Activated T-helper 1 cell treated with anti-CD3 and anti-CD28 coated beads, Interleukin-2, amount 50 U/mL, for 16 hours (primary cell): ENCODE data around the gene MICA.
"Not testable (repeated sequence)": the region's sequence is repeated elsewhere in the genome, so short reads cannot be mapped to it uniquely, and the experiment has no call there.

Experiments
- DNase-seq, 2 donors: peaks; one replicate each; pipeline ENCODE4 v3.0.0-alpha.2; 2020; ENCODE audit warnings: low read depth in 1 of 2, low spot score in 1 of 2

The MICA gene

DNA sequence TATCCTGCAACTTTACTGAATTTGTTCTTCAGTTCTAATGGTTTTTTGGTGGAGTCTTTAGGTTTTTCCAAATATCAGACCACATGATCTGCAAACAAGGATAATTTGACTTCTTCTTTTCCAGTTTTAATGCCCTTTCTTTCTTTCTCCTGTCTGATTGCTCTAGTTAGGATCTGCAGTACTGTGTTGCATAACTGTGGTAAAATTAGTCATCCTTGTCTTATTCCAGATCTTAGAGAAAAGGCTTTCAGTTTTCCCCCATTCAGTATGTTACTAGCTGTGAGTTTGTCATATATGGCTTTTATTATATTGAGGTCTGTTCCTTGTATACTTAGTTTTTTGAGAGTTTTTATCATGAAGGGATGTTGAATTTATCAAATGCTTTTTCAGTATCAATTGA, 4.3 kb downstream of the MICA start:
- no peak for DNase-seq

DNA sequence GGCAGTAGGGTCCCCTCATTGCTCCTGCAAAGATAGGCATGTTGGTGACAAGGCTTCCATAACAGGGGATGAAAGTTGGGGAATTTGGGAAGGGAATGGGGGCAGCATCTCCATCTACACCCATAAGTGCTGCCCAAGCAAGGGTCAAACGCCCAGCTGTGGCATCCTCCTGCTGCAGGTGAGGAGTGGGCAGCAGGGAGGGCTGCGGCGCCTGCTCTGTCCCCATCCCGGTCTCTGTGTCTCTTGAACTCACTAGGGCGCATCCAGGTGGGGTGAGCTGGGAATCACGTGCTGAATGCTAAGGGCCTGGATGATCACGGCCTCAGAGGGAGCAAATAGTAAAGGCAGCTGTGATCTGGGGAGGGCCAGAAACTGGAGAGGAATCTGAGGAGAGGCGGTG, 9.1 kb downstream of the MICA start:
- no peak for DNase-seq

DNA sequence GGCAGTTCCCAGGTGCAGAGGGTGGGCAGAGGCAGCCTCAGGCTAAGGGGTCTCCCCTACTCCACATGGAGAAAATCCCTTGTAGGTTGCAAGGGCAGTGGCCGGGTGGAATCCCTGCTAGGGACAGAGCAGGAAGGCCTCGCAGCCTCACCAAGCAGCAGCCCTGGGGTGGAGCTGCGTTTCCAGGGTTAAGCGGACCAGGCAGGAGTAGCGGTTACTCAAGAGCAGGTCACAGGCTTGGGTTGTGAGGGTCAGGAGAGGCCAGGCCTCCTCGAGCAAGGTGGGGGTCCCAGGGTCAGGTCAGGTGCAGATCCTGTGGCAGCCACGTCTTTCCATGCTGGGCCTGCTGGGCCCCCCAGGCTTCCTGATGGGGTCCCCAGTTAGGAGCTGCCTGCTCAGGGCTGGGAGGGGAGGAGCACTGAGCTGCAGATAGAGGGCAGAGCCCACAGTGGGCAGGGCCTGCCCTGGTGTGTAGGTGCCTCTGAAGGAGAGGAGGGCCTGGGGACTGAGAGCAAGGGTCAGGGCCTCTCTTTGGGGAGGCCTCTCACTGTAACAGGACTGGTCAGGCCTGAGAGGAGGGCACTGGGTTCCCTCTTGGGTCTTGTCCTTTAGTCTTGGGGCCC, 10.9 kb downstream of the MICA start:
- DNase-seq = not testable (repeated sequence)

DNA sequence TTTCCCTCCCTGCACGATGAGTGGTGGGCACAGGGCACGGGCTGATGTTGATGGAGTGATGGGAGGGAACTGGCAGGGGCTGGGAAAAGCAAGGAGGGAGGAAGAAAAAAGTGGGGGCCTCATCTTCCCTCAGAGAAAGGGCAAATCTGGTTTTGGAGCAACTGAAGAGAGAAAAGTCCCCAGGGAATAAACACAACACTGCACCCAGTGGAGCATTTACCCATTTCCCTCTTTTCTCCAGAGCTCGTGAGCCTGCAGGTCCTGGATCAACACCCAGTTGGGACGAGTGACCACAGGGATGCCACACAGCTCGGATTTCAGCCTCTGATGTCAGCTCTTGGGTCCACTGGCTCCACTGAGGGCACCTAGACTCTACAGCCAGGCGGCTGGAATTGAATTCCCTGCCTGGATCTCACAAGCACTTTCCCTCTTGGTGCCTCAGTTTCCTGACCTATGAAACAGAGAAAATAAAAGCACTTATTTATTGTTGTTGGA, 11.4 kb downstream of the MICA start:
- no peak for DNase-seq

DNA sequence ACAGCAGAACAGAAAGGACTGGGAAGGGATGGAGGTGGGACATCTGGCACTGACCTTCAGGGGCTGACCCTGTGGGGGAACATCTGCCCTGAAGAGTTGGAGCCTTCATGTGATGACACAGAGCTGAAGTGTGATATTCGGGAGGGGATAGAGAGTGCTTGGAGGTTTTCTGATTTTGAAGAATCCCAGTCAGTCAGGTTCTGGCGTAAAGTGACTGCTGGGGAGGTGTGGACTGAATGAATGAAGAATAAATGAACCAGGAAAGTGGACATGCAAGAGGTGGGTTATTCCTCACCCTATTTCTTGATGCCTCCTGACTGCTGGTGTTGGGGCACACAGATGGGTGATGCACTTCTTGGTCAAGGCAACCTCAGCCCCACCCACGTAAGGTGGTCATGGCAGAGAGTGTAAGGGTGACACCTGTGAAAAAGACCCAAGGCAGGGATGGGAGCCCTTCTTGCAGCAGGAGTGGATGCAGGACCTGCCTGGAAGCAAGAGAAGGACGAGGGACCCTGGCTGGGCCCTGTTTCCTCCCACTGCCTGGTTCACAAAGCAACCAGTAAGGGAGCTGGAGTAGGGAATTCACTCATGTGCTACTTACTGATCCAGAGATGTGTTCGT, 13.1 kb downstream of the MICA start:
- DNase-seq = no peak

DNA sequence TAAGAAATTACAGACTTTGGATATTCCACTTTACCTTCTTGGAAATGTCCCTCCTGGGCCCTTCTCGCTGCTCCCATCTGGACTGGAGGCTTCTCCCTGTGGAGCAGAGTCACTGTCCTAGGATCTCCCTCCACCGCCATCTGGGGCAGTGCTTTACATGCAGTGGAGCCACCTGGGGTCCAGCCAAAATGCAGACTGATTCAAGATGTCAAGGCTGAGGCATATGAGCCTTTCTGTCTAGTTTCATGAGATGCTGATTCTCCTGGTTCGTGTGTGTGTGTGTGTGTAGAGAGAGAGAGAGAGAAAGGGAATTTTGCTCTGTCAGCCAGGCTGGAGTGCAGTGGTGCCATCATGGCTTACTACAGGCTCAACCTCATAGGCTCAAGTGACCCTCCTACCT, 14.9 kb downstream of the MICA start:
- no peak for DNase-seq

DNA sequence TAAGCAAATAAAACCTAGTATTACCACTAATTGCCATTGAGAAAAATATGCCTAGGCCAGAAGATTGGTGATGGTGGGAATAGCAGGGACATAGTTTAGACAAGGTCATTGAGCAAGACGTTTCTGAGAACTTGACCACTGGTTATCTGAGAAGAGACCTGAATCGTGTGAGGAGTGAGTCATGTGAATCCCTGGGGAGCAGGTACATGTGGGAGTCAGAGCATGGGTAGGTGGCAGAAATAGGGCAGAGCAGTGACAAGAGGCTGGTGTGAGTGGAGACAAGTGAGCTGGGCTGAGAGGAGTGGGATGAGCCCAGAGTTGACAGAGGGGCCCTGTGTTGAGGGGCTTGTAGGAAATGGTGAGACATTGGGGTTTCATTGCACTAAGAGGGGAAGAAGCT, 16.4 kb downstream of the MICA start:
- no peak for DNase-seq

DNA sequence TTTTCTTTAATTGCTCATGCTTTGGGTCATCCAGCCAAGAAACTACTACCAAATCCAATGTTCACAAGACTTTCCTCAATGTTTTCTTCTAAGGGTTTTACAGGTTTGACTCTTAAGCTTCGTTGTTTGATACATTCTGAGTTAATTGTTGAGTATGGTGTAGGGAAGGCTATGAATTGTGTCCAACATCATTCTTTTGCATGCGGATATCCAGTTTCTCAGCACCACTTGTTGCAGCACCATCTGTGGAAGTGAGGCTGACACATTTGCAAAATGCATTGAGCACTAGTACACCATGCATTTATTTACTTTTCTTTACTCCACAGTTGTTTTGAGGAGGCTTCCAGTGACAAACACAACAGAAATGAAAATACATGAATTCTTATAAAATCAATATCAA, 17.2 kb downstream of the MICA start:
- DNase-seq = no peak

DNA sequence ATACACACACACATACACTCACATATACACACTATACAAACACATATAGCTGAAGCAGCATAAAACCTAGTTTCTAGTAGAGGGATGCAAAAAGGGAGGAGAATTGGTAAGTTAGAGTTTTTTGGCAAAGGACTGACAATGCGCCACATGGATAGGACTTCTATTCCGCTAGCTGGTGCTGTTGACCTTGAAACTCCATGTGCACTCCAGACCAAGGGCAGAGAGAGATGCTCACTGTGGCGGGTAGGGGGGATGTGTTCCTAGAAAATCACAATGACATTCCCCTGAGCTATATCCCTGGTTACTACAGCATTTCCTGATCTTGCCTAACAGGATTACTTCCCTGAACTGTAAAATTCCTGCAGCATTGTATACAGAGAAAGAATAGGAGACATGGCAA, 19.2 kb downstream of the MICA start:
- no peak for DNase-seq

DNA sequence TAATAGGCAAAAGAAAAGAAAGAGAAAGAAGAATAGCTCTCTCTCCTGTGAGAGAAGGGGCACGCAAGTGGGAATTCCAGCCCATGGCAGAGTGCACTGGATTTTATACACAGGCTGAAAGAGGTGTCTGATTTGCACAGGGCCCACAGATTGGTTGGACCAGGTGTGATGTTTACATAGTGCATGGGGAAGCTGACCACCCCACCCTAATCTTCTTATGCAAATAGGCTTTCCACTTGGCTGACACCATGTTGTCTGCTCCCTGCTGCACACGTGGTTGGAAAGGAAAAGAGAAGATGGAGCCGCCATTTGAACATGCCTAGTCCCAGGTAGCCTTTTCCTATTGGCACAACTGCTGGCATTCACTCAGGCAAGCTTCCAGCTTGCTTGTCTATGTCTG, 20.2 kb downstream of the MICA start:
- DNase-seq = no peak

DNA sequence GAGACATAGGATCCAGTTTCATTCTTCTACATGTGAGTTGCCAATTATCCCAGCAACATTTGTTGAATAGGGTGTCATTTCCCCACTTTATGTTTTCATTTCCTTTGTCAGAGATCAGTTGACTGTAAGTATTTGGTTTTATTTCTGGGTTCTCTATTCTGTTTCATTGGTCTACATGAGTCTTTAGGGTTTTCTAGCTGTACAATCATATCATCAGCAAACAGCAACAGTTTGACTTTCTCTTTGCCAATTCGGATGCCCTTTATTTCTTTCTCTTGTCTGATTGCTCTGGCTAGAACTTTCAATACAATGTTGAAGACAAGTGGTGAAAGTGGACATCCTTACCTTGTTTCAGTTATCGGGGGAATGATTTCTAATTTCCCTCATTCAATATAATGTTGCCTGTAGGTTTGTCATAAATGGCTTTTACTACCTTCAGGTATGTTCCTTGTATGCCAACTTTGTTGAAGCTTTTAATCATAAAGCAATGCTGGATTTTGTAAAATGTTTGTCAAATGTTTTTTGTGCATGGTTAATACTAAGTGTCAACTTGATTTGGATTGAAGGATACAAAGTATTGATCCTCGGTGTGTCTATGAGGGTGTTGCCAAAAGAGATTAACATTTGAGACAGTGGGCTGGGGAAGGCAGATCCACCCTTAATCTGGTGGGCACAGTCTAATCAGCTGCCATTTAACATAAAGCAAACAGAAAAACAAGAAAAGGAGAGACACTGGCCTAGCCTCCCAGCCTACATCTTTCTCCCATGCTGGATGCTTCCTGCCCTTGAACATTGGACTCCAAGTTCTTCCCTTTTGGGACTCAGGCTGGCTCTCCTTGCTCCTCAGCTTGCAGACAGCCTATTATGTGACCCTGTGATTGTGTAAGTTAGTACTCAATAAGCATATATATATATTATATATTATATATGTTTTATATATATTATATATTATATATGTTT, 23.3 kb downstream of the MICA start:
- no peak for DNase-seq

DNA sequence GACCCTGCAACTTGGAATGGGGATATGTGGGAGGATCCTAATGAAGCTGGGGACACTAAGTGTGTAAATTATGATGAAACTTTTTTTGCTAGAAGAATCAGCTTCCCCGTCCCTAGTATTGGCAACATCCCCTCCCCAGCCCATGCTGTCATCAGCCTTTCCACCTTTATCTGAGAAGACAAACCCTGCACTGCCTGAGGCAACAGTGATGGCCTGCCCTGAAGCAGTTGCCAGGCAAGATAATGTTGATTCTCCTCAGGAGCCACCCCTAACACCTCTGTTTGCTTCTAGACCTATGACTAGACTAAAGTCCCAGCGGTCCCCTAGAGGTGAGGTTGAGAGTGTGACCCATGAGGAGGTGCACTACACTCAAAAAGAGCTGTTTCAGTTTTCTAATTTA, 27.1 kb downstream of the MICA start:
- DNase-seq = no peak

DNA sequence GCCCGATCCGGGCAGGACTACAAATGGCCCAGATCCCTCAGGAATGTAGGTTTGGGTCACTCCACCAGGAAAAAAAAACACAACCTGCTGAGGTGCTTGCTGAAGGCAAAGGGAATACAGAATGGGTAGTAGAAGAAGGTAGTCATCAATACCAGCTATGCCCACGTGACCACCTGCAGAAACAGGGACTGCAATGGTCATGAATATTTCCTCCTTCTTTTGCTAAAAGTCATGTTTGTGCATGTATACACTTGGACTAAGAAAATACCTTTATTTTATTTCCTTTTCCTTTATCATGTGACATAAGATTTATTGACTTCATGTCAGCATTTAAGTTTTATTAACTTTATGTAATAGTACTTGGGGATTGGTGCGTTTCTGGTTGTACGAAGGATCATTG, 31.7 kb downstream of the MICA start:
- not testable (repeated sequence) for DNase-seq

DNA sequence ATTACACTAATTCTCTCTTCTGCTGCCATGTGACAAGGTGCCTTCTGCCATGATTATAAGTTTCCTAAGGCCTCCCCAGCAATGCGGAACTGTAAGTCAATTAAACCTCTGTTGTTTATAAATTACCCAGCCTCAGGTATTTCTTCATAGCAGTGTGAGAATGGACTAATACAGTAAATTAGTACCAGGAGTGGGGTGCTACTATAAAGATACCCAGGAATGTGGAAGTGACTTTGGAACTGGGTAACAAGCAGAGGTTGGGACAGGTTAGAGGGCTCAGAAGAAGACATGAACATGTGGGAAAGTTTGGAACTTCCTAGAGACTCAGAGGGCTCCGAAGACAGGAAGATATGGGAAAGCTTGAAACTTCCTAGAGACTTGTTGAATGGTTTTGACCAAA, 34.8 kb downstream of the MICA start:
- DNase-seq = no peak

DNA sequence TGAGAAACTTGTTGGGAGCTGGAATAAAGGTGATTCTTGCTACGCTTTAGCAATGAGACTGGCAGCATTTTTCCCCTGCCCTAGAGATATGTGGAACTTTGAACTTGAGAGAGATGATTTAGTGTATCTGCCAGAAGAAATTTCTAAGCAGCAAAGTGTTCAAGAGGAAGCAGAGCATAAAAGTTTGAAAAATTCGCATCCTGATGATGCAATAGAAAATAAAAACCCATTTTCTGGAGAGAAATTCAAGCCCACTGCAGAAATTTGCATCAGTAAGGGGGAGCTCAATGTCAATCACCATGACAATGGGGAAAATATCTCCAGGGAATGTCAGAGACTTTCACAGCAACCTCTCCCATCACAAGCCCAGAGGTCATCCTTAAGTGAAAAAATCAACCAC, 35.3 kb downstream of the MICA start:
- no peak for DNase-seq

DNA sequence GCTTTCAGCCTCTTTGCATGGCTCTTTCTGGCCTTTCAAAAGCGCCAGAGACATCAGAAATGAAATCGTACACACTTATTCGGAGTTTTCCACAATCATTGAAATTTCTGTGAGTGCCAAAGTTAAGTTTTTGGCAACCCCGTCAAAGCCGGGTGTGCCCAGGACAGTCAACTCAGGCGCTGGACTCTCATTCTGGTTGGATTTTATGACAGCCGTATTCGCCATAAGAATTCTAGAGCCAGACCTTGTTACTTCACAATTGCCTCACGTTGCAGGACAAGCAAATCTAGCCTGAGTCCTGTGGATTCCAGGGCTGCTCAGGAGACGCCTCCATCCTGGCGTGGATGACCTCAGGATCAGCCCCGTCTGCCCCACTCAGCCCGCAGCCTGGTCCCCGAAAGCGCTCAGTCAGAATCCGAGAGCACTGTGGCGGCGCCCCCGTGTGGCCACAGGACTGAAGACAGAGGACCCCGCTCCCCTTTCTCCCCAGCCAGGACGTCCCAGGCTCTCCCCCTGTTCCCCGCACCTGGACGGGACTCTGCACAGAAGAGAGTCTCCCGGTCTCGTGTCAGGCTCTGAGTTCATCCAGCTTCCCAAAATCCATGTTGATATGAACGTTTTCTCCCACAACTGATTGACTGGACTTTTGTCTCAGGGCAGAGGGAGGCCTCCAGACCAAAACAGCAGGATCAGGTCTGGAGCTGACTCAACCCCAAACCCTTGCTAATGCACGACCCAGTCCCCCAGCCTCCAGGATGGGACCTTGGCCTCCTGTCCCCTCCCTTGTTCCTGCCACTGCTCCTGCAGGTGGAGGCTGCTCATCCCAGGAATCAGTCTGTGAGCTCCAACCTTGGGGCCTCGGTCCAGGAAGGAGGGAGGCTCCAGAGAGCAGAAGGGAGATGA, 38.2 kb downstream of the MICA start:
- DNase-seq = peak in 1 of 2 donors; percentile 74

DNA sequence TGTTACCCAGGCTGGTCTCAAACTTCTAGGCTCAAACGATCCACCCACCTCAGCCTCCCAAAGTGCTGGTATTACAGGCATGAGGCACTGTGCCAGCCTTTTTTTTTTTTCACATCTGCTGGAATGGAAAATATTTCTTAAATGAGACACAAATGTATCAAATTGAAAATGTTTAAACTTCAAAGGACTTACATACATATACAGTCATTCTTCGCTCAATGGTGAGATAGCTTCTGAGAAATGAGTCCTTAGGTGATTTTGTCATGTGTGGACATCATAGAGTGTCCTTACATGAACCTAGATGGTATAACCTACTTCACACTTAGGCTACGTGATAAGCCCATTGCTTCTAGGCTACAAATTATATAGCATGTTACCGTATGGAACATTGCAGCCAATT, 43.1 kb downstream of the MICA start:
- DNase-seq = no peak

DNA sequence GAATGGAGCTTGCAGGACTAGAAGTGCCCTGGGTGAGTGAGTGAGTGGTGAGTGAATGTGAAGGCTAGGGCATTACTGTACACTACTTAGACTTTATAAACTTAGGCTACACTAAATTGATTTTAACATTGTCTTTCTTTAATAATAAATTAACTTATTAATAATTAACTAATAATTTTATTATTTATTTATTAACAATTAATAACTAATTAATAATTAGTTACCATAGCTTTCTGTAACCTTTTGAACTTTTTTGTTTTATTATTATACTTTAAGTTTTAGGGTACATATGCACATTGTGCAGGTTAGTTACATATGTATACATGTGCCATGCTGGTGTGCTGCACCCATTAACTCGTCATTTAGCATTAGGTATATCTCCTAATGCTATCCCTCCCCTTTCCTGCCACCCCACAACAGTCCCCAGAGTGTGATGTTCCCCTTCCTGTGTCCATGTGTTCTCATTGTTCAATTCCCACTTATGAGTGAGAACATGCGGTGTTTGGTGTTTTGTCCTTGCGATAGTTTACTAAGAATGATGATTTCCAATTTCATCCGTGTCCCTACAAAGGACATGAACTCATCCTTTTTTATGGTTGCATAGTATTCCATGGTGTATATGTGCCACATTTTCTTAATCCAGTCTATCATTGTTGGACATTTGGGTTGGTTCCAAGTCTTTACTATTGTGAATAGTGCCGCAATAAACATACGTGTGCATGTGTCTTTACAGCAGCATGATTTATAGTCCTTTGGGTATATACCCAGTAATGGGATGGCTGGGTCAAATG, 43.8 kb downstream of the MICA start:
- not testable (repeated sequence) for DNase-seq

DNA sequence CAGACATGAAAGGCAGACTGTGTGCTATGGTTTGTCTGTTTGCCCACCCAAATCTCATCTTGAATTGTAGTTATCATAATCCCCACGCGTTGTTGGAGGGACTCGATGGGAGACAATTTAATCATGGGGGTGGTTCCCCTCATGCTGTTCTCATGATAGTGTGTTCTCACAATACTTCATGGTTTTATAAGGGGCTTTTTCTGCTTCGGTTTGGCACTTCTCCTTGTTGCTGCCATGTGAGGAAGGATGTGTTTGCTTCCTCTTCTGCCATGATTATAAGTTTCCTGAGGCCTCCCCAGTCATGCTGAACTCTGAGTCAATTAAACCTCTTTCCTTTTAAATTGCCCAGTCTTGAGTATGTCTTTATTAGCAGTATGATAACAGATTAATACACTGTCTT, 47.4 kb downstream of the MICA start:
- no peak for DNase-seq

DNA sequence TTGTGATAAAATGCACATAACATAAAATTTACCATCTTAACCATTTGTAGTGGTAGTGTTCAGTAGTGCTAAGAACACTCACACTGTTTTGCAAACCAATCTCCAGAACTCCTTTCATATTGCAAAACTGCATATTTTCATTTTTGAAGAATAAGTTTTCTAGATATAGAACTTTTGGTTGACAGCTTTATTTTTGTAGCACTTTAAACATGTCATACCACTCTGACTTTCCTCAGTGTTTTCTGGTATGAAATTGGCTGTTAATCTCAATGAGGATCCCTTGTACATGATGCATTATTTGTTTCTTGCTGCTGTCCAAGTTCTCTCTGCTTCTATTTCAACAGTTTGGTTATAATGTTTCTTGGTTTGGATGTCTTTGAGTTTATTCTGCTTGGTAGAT, 49.5 kb downstream of the MICA start:
- no peak for DNase-seq
